Smooth muscle cell (in vitro differentiated cells): ENCODE results near the gene RAMP1. TPM values are rescaled to one million over a fixed set of nuclear protein-coding genes. Genes with fewer than 3 reads are reported as not detected.
"Not testable (repeated sequence)": the region's sequence is repeated elsewhere in the genome, so short reads cannot be mapped to it uniquely, and the experiment has no call there.

Source experiments
- DNase-seq: peaks from one replicate; lab custom pipeline; 2025; ENCODE audit not compliant: unreplicated experiment; lab: John Stamatoyannopoulos, UW
- H2AFZ ChIP-seq: fragments of 200-600 bp; sonication (generic); 2 replicates; pipeline ENCODE4 v1.6.0; 2016; ENCODE audit warnings: antibody characterized with exemption, low read depth, mild to moderate bottlenecking
- H3F3A ChIP-seq: fragments of 200-600 bp; sonication (generic); 2 replicates; pipeline ENCODE4 v1.6.0; 2017; ENCODE audit warnings: antibody characterized with exemption, low read depth
- H3K27ac ChIP-seq: fragments of 200-600 bp; sonication (generic); 2 replicates; pipeline ENCODE4 v1.5.1; 2016; ENCODE audit warnings: low read depth, mild to moderate bottlenecking
- H3K27me3 ChIP-seq: fragments of 200-600 bp; sonication (generic); 2 replicates; pipeline ENCODE4 v1.6.1; 2016; ENCODE audit warnings: low read depth, mild to moderate bottlenecking
- H3K36me3 ChIP-seq: fragments of 200-600 bp; sonication (generic); 2 replicates; pipeline ENCODE4 v1.5.1; 2016; ENCODE audit warnings: low read depth
- H3K4me1 ChIP-seq: fragments of 200-600 bp; sonication (generic); 2 replicates; pipeline ENCODE4 v1.5.1; 2016; ENCODE audit warnings: low read depth
- H3K4me2 ChIP-seq: fragments of 200-600 bp; sonication (generic); 2 replicates; pipeline ENCODE4 v1.6.0; 2016; ENCODE audit warnings: mild to moderate bottlenecking
- H3K4me3 ChIP-seq: fragments of 200-600 bp; sonication (generic); 2 replicates; pipeline ENCODE4 v1.5.1; 2016; ENCODE audit warnings: mild to moderate bottlenecking
- H3K79me2 ChIP-seq: fragments of 200-600 bp; sonication (generic); 2 replicates; pipeline ENCODE4 v1.6.0; 2016; ENCODE audit warnings: low read depth, mild to moderate bottlenecking
- H3K9ac ChIP-seq: fragments of 200-600 bp; sonication (generic); 2 replicates; pipeline ENCODE4 v1.6.0; 2016; ENCODE audit warnings: low read depth
- H3K9me3 ChIP-seq: fragments of 200-600 bp; sonication (generic); replicated peaks from 2 replicates; pipeline ENCODE4 v1.5.1; 2016; ENCODE audit warnings: low read depth
- H4K20me1 ChIP-seq: fragments of 200-600 bp; sonication (generic); 2 replicates; pipeline ENCODE4 v1.6.0; 2016; ENCODE audit warnings: low read depth
- CTCF ChIP-seq: fragments of 200-600 bp; sonication (generic); IDR thresholded peaks from 2 replicates; pipeline ENCODE4 v1.5.1; 2017; ENCODE audit warnings: borderline replicate concordance, mild to moderate bottlenecking, antibody characterized with exemption; ENCODE audit not compliant: insufficient read depth, poor library complexity, severe bottlenecking
- WGBS: methylation state at CpG from one replicate; pipeline ENCODE4 v1.1.7; 2016; ENCODE audit warnings: low lambda C conversion rate; 5-methylcytosine and 5-hydroxymethylcytosine counted together
- polyA plus RNA-seq: library from polyadenylated mRNA; unstranded; fragments of >200 nt; fragmentation: Nextera tagmentation; extraction: Ambion mirVana; gene quantifications from 2 replicates; pipeline ENCODE4 v1.2.1, GENCODE V29; 2016
- total RNA-seq: library from RNA; depleted of rRNA; stranded (reverse); fragments of >200 nt; gene quantifications from 2 replicates; pipeline ENCODE4 v1.2.3, GENCODE V29; 2014

The RAMP1 gene
- total and polyA plus RNA-seq, 2 experiments from 2014 or later, result 24.0 to 70.8 TPM

GRCh38 chr2:237841051-237841450 lies 18.4 kb upstream of the RAMP1 start:
- Histone ChIP-seq H3K9me3 (no peaks in the 10 kb centered on the region), H3K4me2 (no peak overlapping the region), H3K27me3 (peaks cover 19% of the 10 kb centered on the region), H3F3A (no peaks in the 10 kb centered on the region), H2AFZ (no peak overlapping the region), H3K36me3 (no peaks in the 10 kb centered on the region), H3K4me1 (no peaks in the 10 kb centered on the region), H3K79me2 (no peaks in the 10 kb centered on the region), H4K20me1 (no peaks in the 10 kb centered on the region), H3K9ac (no peak overlapping the region), H3K4me3 (no peak overlapping the region), H3K27ac (no peak overlapping the region)
- TF ChIP-seq CTCF, result no peak
- no peak for DNase-seq
- 77% methylated on average over 4 of the region's 4 CpGs for WGBS

- H3K79me2 ChIP-seq, H4K20me1 ChIP-seq, H2AFZ ChIP-seq, H3K9me3 ChIP-seq, DNase-seq, H3K36me3 ChIP-seq, H3K9ac ChIP-seq, H3K4me1 ChIP-seq, H3K4me2 ChIP-seq, H3K4me3 ChIP-seq, H3F3A ChIP-seq, H3K27ac ChIP-seq, H3K27me3 ChIP-seq: not testable (repeated sequence)
- WGBS, result 95% methylated on average over 12 of the region's 12 CpGs
Observed at GRCh38 chr2:237848940-237849339, 10.5 kb upstream of the RAMP1 start.

GRCh38 chr2:237854295-237854694 lies 5.1 kb upstream of the RAMP1 start:
- Histone ChIP-seq H3K27me3 (peaks cover 17% of the 10 kb centered on the region), H3F3A (no peaks in the 10 kb centered on the region), H3K27ac (no peak overlapping the region), H3K9me3 (no peaks in the 10 kb centered on the region), H3K4me2 (no peak overlapping the region), H3K36me3 (no peaks in the 10 kb centered on the region), H3K79me2 (no peaks in the 10 kb centered on the region), H3K4me1 (peaks cover 4% of the 10 kb centered on the region), H3K9ac (no peak overlapping the region), H3K4me3 (no peak overlapping the region), H2AFZ (no peak overlapping the region), H4K20me1 (no peaks in the 10 kb centered on the region)
- WGBS, result 86% methylated on average over 3 of the region's 3 CpGs
- DNase-seq, result no peak
- TF ChIP-seq CTCF, result no peak

DNA sequence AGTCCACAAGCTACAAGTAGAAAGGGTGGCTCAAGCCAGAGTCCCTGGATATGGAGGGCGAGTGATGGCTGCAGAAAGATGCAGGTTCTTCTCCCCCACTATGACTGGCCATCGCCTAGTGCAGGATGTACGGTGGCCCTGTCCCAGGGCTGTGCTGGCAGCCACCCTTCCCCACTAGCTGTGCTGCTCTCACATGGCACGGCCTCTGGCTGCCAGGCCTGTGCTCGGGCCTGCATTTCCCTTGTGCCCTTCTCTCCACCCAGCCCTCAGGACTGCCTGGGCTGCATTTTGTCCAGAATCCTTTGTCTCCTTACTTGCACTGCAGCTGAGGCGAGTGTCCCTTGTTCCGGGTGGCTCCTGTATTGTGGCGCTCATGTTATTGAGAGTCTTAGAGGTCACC lies 1.6 kb upstream of the RAMP1 start:
- Histone ChIP-seq H3K9ac (no peak overlapping the region), H3F3A (peaks cover 14% of the 10 kb centered on the region), H3K4me1 (peaks cover 8% of the 10 kb centered on the region), H2AFZ (no peak overlapping the region), H4K20me1 (no peaks in the 10 kb centered on the region), H3K79me2 (no peaks in the 10 kb centered on the region), H3K4me2 (no peak overlapping the region), H3K9me3 (no peaks in the 10 kb centered on the region), H3K27ac (no peak overlapping the region), H3K4me3 (no peak overlapping the region), H3K36me3 (no peaks in the 10 kb centered on the region), H3K27me3 (peaks cover 12% of the 10 kb centered on the region)
- WGBS, result 80% methylated on average over 8 of the region's 8 CpGs
- DNase-seq, result no peak
- no peak for TF ChIP-seq CTCF
